IPS DF 4.7 (cell line): ENCODE results near the gene LSP1.

ENCODE experiments used
- DNase-seq: peaks from one replicate; pipeline ENCODE4 v3.0.0-alpha.2; 2013; ENCODE audit warnings: low spot score; ENCODE audit errors: extremely low read depth

Gene LSP1

DNA sequence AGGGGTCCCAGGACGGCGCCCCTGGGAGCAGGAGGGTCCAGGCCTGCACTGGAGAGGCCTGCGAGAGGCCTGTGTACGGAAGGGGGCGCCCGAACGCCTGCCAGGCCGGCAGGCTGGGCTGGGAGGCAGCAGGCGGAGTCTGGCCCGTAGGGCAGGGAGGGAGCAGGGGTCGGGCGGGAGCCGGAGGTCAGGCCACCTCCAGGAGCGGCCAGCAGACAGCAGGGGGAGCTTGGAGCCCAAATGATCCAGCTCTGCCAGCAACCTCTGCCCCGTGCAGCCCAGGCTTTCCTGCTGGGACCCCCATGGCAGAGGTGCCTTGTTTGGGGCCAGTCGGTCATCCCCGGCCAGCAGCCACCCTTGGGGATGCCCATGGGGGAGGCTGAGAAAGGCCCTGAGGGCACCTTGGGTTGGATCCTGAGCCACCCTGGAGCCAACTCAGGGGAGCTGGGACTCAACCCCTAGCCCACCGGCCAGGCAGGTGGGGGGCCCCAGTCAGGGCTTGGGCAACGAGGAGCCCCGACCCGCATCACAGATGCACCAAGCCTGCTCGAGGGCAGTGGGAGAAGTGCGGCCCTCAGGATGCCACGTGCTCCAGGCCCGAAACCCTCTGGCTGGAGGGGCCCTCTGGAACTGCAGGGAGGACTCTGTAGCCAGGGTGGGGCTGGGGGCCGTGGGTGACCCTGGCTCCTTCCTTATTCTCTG lies 27.7 kb upstream of the LSP1 start:
- peak; percentile 25 for DNase-seq

DNA sequence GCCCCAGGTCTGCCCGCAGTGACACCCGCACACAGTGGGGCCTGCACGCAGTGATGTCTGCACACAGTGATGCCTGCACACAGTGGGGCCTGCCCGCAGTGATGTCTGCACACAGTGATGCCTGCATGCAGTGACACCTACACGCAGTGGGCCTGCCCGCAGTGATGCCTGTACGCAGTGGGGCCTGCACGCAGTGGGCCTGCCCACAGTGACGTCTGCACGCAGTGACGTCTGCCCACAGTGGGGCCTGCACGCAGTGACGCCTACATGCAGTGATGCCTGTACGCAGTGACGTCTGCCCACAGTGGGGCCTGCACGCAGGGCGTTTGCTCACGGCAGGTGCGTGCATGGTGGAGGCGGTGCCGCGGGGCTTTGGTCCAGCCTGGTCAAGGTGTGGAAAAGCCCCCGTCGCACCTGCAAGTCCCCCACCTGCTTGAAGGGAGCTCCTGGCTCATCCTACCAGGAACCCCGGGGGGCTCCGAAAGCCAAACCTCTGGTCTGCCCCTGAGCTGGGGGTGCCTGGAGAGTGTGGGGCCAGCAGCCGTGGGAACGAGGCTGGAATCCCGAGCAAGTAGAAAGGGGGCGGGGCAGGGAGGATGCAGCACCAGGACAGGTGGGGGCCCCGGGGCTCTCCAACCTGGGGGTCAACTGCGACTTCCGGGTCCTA lies 27.0 kb upstream of the LSP1 start:
- DNase-seq = no peak

DNA sequence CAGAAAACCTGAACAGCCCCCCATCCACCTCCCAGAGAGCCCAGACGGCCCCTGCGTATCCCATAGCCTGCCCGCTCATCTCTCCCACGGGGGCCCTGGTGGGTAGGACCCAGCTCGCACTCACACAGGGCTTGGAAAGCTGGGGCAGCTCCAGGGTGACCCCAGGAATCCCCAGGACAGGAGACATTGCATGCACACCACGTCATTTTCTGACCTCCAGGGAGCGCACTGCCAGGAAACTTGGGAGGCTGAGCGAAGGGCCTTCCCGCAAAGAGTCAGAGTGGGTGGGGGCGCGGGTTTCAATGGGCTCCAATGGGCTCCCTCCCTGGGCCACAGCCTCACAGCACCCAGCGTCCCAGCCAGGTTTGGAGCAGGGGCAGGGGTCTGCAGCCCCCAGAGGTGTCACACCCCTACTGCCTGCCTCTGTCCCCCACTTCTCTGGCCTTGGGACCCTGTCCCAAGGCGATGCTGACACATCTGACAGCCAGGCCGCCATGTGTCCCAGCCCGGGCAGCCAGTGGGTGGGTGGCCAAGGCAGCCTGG lies 26.3 kb upstream of the LSP1 start:
- no peak for DNase-seq

DNA sequence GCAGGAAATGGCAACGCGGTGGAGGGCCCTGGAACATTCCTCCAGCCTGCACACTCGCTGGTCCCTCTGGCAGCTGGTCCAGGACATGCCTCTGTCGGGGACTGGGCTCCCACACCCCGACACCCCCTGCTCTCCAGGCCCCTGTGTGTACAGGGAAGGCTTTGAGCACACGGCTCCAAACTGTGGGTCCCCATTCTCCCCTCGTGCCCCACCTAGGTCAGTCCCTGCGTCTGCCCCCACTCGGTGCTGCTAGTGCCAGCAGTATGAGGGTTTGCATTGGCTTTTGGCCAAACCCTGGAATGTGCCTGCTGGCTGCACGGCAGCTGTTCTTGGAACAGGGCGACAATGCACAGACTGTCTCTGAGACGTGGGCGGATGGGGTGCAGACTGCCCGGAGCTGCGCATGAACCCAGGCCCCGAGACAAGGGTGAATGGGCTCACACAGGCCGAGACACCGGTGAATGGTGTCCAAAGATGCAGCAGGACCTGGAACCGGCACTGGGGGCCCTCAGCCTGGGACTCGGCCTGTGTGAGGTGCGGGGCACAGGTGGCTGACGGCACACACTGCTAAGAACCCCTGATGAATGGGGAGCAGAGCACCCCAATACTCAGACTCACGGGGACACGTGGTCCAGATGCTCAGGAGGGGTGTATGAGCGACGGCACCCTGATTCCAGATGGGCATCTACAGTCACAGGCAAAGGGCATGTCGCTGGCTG lies 25.6 kb upstream of the LSP1 start:
- DNase-seq = no peak

DNA sequence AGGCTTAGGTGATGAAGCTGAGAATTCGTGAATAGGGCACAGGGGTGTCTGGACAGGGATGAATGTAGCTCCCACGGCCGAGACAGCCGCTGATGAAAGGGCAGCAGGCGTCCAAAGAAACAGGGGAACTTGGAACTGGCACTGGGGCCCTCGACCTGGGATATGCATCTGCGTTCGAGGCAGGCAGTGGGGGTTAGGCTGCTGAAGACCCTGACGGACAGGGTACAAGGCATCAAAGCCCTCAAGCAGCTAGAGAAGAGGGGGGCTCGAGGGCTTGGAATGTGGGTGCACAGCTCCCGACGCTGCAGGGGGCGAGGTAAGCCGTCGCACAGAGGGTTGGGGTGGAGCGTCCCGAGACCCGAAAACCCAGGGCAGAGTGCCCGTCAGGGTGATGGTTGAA lies 25.0 kb upstream of the LSP1 start:
- no peak for DNase-seq

DNA sequence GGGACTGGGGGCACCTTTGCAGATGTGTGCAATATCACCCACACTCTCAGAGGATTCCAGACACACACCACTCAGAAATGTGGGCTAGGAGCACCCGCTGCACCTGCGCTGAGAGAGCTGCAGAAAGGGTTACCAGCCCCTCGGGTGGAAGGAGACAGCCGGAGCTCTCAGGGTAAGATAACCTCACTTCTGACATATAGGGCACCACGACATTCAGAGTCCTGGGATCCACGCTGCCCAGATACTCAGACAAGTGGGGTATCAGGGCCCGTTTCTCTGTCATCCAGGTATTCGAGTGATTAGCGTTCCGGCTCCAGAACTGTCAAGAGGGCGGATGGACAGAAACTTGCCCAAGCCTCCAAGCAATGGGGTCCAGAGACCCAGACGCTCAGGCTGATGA lies 24.3 kb upstream of the LSP1 start:
- DNase-seq = no peak

DNA sequence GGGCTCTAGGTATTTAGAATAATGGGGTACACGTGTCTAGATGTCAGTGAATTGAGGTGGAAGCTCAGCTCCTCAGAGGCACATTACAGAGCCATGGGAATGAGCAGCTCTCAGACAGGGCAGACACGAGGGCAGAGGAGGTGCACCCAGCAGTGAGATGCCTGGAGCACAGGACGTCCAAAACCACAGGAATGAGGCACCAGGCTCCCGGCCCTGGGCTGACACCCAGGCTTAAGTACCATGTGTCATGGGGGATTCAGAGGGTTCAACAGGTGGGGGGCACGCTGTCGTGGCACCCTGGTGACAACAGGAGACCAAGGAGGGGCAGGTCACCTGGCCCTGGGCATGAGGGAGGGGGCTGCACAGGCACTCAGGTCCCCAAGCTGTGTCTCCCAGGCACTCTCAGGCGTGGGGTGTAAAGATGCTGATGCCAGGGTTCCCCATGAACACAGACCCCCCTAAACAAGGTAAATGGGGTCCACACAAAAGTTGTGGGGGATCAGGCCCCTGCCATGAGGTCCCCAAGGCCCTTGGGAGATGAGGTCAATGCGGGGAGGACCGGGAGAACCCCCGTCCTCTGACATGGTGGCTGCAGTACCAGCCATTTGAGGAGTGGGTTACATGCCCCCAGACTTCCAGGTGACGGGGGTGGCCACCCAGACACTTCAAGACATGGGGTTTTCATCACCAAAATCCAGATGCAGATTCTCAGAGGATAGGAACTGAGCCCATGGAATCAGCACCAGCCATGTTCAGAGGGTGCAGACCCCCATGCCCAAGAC lies 23.7 kb upstream of the LSP1 start:
- DNase-seq = no peak

DNA sequence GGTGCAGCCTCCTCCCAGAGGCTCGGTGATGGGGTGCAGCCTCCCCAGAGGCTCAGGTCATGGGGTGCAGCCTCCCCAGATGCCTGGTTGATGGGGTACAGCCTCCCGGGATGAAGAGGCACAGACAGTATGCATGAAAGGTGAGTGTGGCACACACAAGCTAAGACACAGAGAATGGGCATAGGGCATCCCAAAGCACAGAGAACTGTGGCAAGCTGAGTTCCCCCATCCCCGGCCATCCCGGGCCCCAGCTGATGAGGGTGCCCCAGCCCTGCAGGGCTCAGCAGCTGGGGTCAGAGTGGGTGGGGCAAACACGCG lies 22.9 kb upstream of the LSP1 start:
- DNase-seq = no peak

DNA sequence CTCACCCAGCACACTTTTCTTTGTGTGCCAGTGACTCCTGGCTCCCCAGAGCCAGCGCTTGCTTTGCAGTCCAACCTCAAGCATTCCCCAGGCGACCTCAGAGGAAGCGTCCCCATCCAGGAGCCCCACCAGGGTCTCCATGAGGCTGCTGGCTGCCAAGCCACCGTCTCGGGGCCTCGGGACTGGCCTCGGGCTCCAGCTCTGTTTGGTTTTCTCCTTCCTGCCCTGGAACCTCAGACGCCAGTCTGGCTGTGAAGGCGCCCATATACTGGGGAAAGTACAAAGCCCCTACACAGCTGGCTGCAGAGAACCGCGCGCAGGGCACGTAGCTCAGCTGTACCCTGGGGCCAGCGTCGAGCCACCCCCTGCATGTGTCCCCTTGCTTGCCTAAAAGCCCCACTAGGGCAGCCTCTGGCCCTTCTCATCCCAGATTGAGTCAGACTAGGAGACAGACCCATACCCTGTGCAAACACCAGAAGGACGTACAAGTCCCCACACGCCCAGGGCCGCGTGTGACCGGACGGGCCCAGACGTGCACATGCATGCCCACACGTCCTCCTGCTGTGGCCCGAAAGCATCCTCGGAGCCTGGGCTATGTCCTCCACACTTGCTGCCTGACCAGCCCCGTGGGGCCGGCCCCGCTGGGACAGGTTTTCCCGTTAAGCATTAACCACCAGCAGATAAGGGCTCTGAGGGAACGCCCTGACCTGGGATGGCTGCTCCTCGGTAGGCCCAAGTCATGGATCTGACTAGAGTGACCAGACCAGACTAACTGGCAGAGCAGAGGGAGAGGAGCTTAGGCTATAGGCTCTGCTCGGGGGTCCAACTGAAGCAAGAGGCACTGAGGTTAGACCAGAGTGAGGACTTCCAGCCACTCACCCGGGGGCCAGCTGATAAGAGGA lies 22.3 kb upstream of the LSP1 start:
- DNase-seq = no peak

DNA sequence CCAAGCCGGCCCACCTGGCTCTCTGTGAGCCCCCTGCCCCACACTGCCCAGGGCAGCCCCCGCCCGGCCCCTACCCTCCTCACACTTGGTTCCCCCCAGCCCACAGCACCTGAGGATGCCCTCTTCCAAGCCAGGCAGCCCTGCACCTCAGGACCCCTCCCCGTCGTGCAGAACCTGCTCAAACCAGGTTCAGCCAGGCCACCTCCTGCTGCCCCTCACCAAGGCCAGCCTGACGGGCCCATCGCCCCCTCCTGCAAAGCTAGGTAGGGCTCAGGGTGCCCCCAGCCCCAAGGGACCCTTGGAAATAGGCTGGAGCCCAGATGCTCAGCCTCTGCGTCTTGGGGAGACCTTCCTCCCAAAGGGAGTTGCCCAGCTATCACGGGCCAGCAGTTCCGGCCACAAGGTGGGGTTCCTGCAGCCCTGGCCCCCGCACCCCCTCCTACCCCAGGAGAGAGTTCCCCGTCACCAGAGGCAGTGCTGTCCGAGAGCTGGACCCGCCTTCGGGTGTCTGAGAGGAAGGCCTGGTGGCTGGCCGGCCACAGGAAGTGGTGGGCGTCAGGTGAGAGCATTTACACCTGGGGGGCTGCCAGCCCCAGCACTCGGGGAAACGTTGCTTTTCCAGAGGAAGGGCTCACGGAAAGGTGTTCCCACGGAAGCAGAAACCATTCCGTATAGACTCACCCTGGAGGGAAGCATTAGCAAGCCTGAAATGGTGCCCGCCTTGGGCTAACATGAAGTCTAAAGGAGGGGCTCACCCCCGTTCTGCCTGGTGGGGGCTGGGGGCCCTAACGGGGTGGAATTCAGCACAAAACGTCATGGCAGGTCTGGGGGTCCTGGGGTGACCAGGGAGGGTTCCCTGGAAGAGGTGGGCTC lies 21.3 kb upstream of the LSP1 start:
- no peak for DNase-seq

DNA sequence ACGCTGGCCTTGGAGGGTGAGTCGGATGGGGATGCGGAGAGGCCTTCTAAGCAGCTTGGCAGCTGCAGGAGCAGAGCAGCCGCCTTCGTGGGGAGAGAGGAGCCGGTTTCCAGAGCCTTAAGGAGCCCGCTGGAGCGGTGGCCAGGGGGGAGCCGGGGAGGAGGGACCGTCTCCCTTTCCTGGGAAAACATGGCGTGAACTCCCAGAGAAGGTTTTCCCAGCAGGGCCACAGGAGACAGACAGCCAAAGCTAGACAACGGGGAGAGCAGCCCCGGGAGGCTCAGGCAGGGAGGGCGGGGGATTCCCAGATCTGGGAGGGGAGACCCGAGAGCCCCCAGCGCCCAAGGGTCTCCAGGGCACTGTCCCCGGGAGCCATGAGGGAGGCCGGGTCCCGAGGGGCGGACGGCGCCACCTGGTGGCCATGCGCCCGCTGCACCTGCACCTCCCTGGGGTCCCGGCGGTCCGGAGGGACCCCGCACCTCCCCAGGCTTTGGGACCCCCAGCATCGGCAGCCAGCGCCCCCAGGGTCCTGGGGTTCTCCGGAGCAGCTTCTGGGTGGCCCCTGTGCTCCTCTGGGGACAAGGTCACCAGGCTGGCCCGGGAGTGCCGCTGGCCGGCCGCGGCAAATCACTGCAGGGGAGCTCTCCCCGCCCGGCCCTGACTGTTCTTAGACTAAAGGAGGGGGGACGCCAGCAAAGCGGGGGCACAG lies 20.5 kb upstream of the LSP1 start:
- no peak for DNase-seq

DNA sequence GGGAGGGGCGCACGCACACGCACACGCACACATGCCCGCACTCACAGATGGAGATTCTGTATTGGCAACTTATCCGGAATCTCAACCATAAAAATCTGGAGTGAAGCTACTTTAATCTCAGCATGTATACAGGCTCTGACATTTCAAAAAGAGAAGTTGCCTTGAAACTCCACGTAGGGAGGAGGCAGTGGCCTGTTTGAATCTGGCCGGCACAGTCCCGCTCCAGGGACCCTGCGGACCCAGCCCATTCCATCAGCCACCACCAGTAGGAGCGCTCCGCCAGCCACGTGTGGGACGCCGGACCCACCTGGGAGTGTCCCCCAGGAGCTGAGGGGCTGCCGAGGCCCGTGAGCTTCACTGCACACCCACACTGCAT lies 20.0 kb upstream of the LSP1 start:
- no peak for DNase-seq

DNA sequence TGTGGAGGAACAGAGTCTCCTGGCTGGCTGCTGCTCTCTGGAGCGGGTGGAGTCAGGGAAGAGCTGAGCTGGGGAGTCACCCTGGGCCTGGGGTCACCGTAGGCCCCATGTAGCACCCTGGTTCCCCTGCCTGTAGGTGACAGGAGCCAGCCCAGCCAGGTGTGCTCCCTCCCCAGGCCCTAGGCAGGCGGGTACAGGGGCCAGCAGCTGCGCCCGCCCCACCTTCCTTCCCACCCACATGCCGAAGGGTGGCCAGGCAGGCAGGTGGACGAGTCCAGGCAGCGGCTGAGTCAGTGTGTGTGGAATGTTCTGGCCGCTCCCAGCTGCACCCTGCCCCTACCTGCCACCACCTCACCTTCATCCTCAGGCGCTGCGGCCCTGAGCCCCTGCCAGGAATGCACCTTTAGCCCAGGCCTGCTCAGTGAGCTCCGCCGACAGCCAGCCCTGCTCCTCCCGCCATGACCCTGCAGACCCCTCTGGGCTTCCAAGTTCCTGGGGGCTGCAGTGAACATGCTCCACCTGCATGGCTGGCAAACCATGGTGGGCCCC lies 18.7 kb upstream of the LSP1 start:
- DNase-seq = no peak

DNA sequence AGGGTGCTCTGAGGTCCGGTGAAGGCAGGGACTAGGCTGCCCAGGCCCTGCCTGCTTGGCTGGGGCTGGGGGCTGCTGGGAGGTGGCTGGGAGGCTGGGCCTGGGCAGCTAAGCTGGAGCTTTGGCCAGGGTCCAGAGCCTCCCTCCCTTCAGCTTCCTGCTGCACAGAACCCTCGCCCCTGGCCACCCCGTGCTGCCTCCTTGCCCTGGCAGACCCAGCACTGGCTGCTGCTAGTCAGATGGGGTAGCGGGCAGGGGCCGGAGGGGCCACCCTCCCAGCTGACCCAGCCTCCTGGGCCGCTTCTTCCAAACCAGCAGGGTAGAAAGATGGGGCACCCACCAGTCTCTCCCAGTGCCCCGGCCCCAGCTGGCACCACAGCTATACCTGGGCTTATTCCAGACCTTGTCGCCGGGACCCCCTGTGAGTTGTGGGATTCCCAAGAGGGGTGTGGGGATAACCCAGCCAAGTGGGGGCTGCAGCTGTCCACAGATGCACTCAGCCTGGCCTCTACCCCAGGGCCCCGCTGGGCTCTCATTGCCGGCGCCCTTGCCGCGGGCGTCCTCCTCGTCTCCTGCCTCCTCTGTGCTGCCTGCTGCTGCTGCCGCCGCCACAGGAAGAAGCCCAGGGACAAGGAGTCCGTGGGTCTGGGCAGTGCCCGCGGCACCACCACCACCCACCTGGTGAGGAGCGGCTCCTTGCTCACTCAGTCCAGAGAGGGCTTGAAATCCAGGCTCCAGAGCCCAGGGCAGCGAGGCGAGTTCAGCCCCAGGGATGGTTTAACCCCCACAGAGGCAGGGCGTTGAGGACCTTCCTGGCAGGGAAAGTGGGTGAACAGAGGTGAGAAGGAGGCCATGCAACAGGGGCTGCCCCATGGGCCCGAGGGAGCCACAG lies 17.9 kb upstream of the LSP1 start, which contains the start of gene SYT8:
Gene SYT8, plus strand, starts transcription at position 212 of the 892 bp plus-strand sequence. Its CDS starts 116 bp downstream, at position 328.
- no peak for DNase-seq

DNA sequence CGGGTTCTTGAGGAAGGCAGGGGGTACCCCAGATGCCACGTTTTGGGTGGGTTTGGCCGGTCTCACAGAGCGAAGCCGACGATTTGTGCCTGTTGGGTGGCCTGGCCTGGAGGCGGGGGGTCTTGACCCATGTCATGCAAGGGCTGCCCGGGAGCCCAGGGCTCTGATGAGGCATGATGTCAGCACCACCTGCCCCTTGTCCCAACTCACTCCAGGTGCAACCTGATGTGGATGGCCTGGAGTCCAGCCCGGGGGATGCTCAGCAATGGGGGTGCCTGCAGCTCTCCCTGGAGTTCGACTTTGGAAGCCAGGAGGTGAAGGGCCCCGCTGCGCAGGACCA lies 17.2 kb upstream of the LSP1 start:
- no peak for DNase-seq

DNA sequence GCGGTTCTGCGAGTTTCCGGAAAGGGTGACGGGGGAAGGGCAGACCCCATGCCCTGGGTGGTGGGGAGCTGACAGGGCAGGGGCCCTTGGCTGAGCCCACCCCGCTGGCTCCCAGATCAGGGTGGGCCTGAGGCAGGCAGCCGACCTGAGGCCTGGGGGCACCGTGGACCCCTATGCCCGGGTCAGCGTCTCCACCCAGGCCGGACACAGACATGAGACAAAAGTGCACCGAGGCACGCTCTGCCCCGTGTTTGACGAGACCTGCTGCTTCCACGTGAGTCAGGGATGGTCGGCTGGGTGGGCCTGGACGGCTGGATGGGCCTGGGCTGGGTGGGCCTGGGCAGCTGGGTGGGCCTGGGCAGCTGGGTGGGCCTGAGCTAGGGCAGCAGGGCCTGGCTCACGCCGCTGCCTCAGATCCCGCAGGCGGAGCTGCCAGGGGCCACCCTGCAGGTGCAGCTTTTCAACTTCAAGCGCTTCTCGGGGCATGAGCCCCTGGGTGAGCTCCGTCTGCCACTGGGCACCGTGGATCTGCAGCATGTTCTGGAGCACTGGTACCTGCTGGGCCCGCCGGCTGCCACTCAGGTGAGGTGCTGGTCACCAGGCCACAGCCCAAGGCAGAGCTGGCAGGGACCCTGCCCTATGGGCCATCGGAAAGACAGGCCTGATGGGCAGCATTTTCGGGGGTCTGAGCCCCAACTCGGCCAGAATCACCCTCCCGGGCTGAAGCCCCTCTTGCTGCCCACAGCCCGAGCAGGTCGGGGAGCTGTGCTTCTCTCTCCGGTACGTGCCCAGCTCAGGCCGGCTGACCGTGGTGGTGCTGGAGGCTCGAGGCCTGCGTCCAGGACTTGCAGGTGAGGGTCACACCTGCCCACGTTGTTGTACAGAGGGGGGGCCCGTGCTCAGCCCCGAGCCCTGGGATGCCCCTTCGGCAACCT lies 16.6 kb upstream of the LSP1 start:
- DNase-seq = no peak
